WTC11 (cell line): ENCODE measurements around the gene CREM. TPM values are rescaled to one million over a fixed set of nuclear protein-coding genes. Genes with fewer than 3 reads are reported as not detected.

Experiments used
- ATAC-seq: fragments of 200-7000 bp; cut with Tn5 transposase; 2 replicates; pipeline ENCODE4 v1.10.0; 2021; ENCODE audit warnings: mild to moderate bottlenecking, moderate library complexity
- CTCF ChIA-PET: fragments of 300-600 bp; sonication (Branson Sonifier 250); formaldehyde crosslinking; loops from one replicate; lab custom pipeline; 2021; ENCODE audit warnings: antibody characterized with exemption; lab: Charles Lee
- POLR2A ChIA-PET: fragments of 350-600 bp; sonication (Branson Sonifier 250); formaldehyde crosslinking; loops from one replicate; lab custom pipeline; 2021; ENCODE audit warnings: antibody characterized with exemption; lab: Charles Lee
- DNase-seq: peaks from one replicate; pipeline ENCODE4 v3.0.0; 2021; ENCODE audit warnings: low spot score
- H3K27ac Mint-ChIP-seq: 2 replicates; pipeline ENCODE4 v1.8.0; 2021; ENCODE audit warnings: mixed read lengths
- H3K27me3 Mint-ChIP-seq: 2 replicates; pipeline ENCODE4 v1.8.0; 2021; ENCODE audit warnings: low read depth, mild to moderate bottlenecking, moderate library complexity, mixed read lengths
- H3K36me3 Mint-ChIP-seq: 2 replicates; pipeline ENCODE4 v1.8.0; 2021; ENCODE audit warnings: mixed read lengths
- H3K4me1 Mint-ChIP-seq: 2 replicates; pipeline ENCODE4 v1.8.0; 2022; ENCODE audit warnings: mixed read lengths
- H3K4me3 Mint-ChIP-seq: 2 replicates; pipeline ENCODE4 v1.8.0; 2021; ENCODE audit warnings: mild to moderate bottlenecking, moderate library complexity, mixed read lengths
- H3K9me3 Mint-ChIP-seq: 2 replicates; pipeline ENCODE4 v1.8.0; 2021; ENCODE audit warnings: mixed read lengths
- ESRRA ChIP-seq: sonication (generic); formaldehyde crosslinking; IDR thresholded peaks from 2 replicates; pipeline ENCODE4 v1.8.1; 2022; ENCODE audit warnings: mild to moderate bottlenecking, missing genetic modification reagents, borderline replicate concordance
- FOXJ3 ChIP-seq: sonication (generic); formaldehyde crosslinking; IDR thresholded peaks from 2 replicates; pipeline ENCODE4 v1.9.0; 2021; ENCODE audit warnings: missing genetic modification reagents, mild to moderate bottlenecking, borderline replicate concordance
- GRHL2 ChIP-seq: fragments of 250-450 bp; sonication (Bioruptor Pico); IDR thresholded peaks from 2 replicates; pipeline ENCODE4 v1.8.0; 2022; ENCODE audit warnings: mild to moderate bottlenecking, moderate library complexity; ENCODE audit not compliant: insufficient replicate concordance, severe bottlenecking
- GTF2I ChIP-seq: fragments of 250-450 bp; sonication (Bioruptor Pico); conservative IDR thresholded peaks from 2 replicates; pipeline ENCODE4 v1.4.0; 2021; ENCODE audit warnings: mild to moderate bottlenecking
- IRF1 ChIP-seq: sonication (generic); formaldehyde crosslinking; IDR thresholded peaks from 2 replicates; pipeline ENCODE4 v1.8.0; 2023; ENCODE audit warnings: missing genetic modification reagents
- IRF2 ChIP-seq: sonication (generic); formaldehyde crosslinking; IDR thresholded peaks from 2 replicates; pipeline ENCODE4 v1.8.0; 2022; ENCODE audit warnings: low read depth, missing genetic modification reagents, borderline replicate concordance
- NFATC4 ChIP-seq: fragments of 250-450 bp; sonication (Bioruptor Pico); IDR thresholded peaks from 2 replicates; pipeline ENCODE4 v1.9.0; 2021; ENCODE audit warnings: mild to moderate bottlenecking
- NR2C2 ChIP-seq: sonication (generic); formaldehyde crosslinking; IDR thresholded peaks from 2 replicates; pipeline ENCODE4 v1.8.0; 2022; ENCODE audit warnings: mild to moderate bottlenecking, missing genetic modification reagents
- PRDM15 ChIP-seq: sonication (generic); formaldehyde crosslinking; IDR thresholded peaks from 2 replicates; pipeline ENCODE4 v1.8.0; 2022; ENCODE audit warnings: missing genetic modification reagents
- ZBTB43 ChIP-seq: sonication (generic); formaldehyde crosslinking; IDR thresholded peaks from 2 replicates; pipeline ENCODE4 v1.8.1; 2023; ENCODE audit warnings: mild to moderate bottlenecking, missing genetic modification reagents
- ZNF219 ChIP-seq: sonication (generic); formaldehyde crosslinking; IDR thresholded peaks from 2 replicates; pipeline ENCODE4 v1.8.0; 2023; ENCODE audit warnings: missing genetic modification reagents, mild to moderate bottlenecking, borderline replicate concordance
- ZNF263 ChIP-seq: sonication (generic); formaldehyde crosslinking; IDR thresholded peaks from 2 replicates; pipeline ENCODE4 v1.8.1; 2022; ENCODE audit warnings: low read depth, mild to moderate bottlenecking, moderate library complexity, missing genetic modification reagents
- ZNF317 ChIP-seq: sonication (generic); formaldehyde crosslinking; IDR thresholded peaks from 2 replicates; pipeline ENCODE4 v1.8.1; 2023; ENCODE audit warnings: low read depth, mild to moderate bottlenecking, moderate library complexity, missing genetic modification reagents, borderline replicate concordance
- ZNF423 ChIP-seq: fragments of 250-450 bp; sonication (Bioruptor Pico); IDR thresholded peaks from 2 replicates; pipeline ENCODE4 v2.1.2; 2022; ENCODE audit warnings: mild to moderate bottlenecking, moderate library complexity
- ZNF671 ChIP-seq: fragments of 250-450 bp; sonication (Bioruptor Pico); IDR thresholded peaks from 2 replicates; pipeline ENCODE4 v1.8.0; 2021; ENCODE audit warnings: mild to moderate bottlenecking
- total RNA-seq: library from RNA; stranded (reverse); gene quantifications from 3 replicates; pipeline ENCODE4 v1.2.3, GENCODE V29; 2021
- TF ChIP-seq, protein P1 (sequence below): sonication (generic); formaldehyde crosslinking; IDR thresholded peaks from 2 replicates; pipeline ENCODE4 v1.8.1; 2023; ENCODE audit warnings: mild to moderate bottlenecking, missing genetic modification reagents, moderate library complexity
- TF ChIP-seq, protein P2 (sequence below): sonication (generic); formaldehyde crosslinking; IDR thresholded peaks from 2 replicates; pipeline ENCODE4 v1.8.0; 2022; ENCODE audit warnings: mild to moderate bottlenecking, missing genetic modification reagents
- TF ChIP-seq, protein P3 (sequence below): sonication (generic); formaldehyde crosslinking; IDR thresholded peaks from 2 replicates; pipeline ENCODE4 v1.8.1; 2023; ENCODE audit warnings: mild to moderate bottlenecking, missing genetic modification reagents, borderline replicate concordance
- TF ChIP-seq, protein P4 (sequence below): sonication (generic); formaldehyde crosslinking; IDR thresholded peaks from 2 replicates; pipeline ENCODE4 v1.8.0; 2023; ENCODE audit warnings: mild to moderate bottlenecking, missing genetic modification reagents

The CREM gene
- total RNA-seq, 1 experiment from 2014 or later, result 23.6 TPM

GRCh38 chr10:35161906-35162305 is 35.3 kb downstream of the CREM start (continued):
- TF ChIP-seq, protein P1, sequence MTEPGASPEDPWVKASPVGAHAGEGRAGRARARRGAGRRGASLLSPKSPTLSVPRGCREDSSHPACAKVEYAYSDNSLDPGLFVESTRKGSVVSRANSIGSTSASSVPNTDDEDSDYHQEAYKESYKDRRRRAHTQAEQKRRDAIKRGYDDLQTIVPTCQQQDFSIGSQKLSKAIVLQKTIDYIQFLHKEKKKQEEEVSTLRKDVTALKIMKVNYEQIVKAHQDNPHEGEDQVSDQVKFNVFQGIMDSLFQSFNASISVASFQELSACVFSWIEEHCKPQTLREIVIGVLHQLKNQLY (CRISPR knock-in tag), result no peak
- TF ChIP-seq, protein P2, sequence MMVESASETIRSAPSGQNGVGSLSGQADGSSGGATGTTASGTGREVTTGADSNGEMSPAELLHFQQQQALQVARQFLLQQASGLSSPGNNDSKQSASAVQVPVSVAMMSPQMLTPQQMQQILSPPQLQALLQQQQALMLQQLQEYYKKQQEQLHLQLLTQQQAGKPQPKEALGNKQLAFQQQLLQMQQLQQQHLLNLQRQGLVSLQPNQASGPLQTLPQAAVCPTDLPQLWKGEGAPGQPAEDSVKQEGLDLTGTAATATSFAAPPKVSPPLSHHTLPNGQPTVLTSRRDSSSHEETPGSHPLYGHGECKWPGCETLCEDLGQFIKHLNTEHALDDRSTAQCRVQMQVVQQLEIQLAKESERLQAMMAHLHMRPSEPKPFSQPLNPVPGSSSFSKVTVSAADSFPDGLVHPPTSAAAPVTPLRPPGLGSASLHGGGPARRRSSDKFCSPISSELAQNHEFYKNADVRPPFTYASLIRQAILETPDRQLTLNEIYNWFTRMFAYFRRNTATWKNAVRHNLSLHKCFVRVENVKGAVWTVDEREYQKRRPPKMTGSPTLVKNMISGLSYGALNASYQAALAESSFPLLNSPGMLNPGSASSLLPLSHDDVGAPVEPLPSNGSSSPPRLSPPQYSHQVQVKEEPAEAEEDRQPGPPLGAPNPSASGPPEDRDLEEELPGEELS, result no peak
- TF ChIP-seq IRF2 (CRISPR knock-in tag), result no peak
- TF ChIP-seq NR2C2 (CRISPR knock-in tag), result no peak
- TF ChIP-seq ZBTB43 (CRISPR knock-in tag), result no peak
- TF ChIP-seq NFATC4 (CRISPR knock-in tag), result no peak
- TF ChIP-seq FOXJ3, result no peak
- no peak for TF ChIP-seq ZNF423

DNA sequence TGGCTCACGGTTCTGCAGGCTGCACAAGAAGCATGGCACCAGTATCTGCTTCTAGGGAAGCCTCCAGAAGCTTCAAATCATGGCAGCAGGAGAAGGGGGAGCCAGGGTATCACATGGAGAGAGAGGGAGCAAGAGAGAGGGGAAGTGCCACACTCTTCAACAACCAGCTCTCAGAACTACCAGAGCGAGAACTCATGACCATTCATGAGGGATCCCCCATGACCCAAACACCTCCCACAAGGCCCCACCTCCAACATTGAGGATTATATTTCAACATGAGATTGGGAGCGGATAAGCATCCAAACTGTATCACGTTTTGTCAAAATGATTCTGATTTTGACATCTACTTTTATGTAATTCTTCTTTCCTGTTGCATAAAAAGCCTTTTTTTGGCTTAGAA is 38.5 kb downstream of the CREM start:
- Mint-ChIP-seq H3K27ac (no peak overlapping the region), H3K9me3 (peaks cover 16% of the 10 kb centered on the region), H3K4me1 (0 out of 2 replicates have a peak, but pooled peaks cover 3% of the 10 kb centered on the region), H3K27me3 (no peaks in the 10 kb centered on the region), H3K36me3 (peaks cover 6% of the 10 kb centered on the region; the same call in 1 of the 2 replicates), H3K4me3 (no peak overlapping the region)
- CTCF ChIA-PET, result interaction anchor here (0.6 to 4.1 kb wide), 3 partner anchors 31 to 87 kb away, joined by 4 to 15 read pairs (median 4); partner anchors contain the start of gene CREM
- 0 out of 2 replicates have a peak, but pooled peaks have one; percentile 26 for ATAC-seq
- POLR2A ChIA-PET, result interaction anchor here (0.7 kb wide), 1 partner anchor 30 kb away, joined by 3 read pairs; no protein-coding TSS in a partner anchor
- DNase-seq, result no peak
- TF ChIP-seq ZNF671, result no peak
- no peak for TF ChIP-seq ESRRA (CRISPR knock-in tag)
- no peak for TF ChIP-seq PRDM15 (CRISPR knock-in tag)
- TF ChIP-seq, protein P3, sequence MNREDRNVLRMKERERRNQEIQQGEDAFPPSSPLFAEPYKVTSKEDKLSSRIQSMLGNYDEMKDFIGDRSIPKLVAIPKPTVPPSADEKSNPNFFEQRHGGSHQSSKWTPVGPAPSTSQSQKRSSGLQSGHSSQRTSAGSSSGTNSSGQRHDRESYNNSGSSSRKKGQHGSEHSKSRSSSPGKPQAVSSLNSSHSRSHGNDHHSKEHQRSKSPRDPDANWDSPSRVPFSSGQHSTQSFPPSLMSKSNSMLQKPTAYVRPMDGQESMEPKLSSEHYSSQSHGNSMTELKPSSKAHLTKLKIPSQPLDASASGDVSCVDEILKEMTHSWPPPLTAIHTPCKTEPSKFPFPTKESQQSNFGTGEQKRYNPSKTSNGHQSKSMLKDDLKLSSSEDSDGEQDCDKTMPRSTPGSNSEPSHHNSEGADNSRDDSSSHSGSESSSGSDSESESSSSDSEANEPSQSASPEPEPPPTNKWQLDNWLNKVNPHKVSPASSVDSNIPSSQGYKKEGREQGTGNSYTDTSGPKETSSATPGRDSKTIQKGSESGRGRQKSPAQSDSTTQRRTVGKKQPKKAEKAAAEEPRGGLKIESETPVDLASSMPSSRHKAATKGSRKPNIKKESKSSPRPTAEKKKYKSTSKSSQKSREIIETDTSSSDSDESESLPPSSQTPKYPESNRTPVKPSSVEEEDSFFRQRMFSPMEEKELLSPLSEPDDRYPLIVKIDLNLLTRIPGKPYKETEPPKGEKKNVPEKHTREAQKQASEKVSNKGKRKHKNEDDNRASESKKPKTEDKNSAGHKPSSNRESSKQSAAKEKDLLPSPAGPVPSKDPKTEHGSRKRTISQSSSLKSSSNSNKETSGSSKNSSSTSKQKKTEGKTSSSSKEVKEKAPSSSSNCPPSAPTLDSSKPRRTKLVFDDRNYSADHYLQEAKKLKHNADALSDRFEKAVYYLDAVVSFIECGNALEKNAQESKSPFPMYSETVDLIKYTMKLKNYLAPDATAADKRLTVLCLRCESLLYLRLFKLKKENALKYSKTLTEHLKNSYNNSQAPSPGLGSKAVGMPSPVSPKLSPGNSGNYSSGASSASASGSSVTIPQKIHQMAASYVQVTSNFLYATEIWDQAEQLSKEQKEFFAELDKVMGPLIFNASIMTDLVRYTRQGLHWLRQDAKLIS (CRISPR knock-in tag), result no peak
- TF ChIP-seq, protein P4, sequence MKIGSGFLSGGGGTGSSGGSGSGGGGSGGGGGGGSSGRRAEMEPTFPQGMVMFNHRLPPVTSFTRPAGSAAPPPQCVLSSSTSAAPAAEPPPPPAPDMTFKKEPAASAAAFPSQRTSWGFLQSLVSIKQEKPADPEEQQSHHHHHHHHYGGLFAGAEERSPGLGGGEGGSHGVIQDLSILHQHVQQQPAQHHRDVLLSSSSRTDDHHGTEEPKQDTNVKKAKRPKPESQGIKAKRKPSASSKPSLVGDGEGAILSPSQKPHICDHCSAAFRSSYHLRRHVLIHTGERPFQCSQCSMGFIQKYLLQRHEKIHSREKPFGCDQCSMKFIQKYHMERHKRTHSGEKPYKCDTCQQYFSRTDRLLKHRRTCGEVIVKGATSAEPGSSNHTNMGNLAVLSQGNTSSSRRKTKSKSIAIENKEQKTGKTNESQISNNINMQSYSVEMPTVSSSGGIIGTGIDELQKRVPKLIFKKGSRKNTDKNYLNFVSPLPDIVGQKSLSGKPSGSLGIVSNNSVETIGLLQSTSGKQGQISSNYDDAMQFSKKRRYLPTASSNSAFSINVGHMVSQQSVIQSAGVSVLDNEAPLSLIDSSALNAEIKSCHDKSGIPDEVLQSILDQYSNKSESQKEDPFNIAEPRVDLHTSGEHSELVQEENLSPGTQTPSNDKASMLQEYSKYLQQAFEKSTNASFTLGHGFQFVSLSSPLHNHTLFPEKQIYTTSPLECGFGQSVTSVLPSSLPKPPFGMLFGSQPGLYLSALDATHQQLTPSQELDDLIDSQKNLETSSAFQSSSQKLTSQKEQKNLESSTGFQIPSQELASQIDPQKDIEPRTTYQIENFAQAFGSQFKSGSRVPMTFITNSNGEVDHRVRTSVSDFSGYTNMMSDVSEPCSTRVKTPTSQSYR (CRISPR knock-in tag), result no peak
- TF ChIP-seq IRF1 (CRISPR knock-in tag), result no peak
- no peak for TF ChIP-seq ZNF317 (CRISPR knock-in tag)
- TF ChIP-seq ZNF263 (CRISPR knock-in tag), result no peak
- TF ChIP-seq GRHL2 (CRISPR knock-in tag), result no peak
- no peak for TF ChIP-seq ZNF219 (CRISPR knock-in tag)
- no peak for TF ChIP-seq GTF2I
